ENCODE measurements around the gene PVALB.

The PVALB gene

DNA sequence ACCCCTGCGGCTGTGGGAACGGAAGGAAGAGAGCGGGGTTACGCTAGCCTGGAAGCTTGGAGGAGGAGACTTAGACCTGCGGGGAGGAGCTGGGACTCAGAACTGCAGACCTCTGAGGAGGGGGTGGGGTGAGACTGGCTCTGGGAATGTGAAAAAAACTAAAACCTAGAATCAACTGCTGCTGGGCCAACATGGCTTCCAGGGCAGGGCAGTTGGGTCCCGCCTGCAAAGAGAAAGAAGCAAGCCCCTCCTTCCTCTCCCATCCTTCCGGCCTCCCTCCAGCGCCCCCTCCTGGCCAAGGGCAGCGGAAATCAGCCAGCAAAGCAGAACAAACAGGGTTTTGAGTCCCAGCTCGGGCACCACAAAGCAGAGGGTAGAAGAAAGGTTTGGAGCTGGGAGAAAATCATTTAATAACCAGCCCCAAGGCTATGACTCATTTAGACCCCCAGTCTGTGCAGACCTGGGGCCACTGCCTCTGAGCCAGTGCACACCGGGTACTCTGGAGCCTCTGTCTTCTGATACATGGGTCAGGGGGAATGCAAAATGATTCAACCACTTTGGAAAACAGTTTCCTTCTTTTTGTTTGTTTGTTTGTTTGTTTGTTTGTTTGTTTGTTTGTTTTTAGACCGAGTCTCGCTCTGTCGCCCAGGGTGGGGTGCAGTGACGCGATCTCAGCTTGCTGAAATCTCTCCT is 36.7 kb upstream of the PVALB start (continued):
- no peak for TF ChIP-seq ZNF670 (tag by site-specific recombination; IDR thresholded peaks at IDR 0.05; ENCODE audit: low read depth)
- no peak for TF ChIP-seq KLF10 (tag by site-specific recombination; IDR thresholded peaks at IDR 0.05)
- TF ChIP-seq ZSCAN23 (tag by site-specific recombination; IDR thresholded peaks at IDR 0.05), result no peak
- no peak for TF ChIP-seq ZNF544 (tag by site-specific recombination; IDR thresholded peaks at IDR 0.05)
- no peak for TF ChIP-seq ZBTB20 (tag by site-specific recombination; IDR thresholded peaks at IDR 0.05)
- no peak for TF ChIP-seq ZNF792 (tag by site-specific recombination; IDR thresholded peaks at IDR 0.05)
- no peak for TF ChIP-seq ZNF266 (tag by site-specific recombination; IDR thresholded peaks at IDR 0.05; ENCODE audit: low read depth)
- TF ChIP-seq ZNF202 (tag by site-specific recombination; IDR thresholded peaks at IDR 0.05; ENCODE audit: borderline replicate concordance), result no peak
- TF ChIP-seq ZNF560 (tag by site-specific recombination; IDR thresholded peaks at IDR 0.05; ENCODE audit: borderline replicate concordance), result no peak
- TF ChIP-seq YY1 (tag by site-specific recombination; IDR thresholded peaks at IDR 0.05), result peak; percentile 34; the same call in 1 of the 2 replicates
- TF ChIP-seq ZBTB21 (tag by site-specific recombination; IDR thresholded peaks at IDR 0.05), result no peak
- TF ChIP-seq SP3 (tag by site-specific recombination; IDR thresholded peaks at IDR 0.05), result 0 out of 2 replicates have a peak, but pooled peaks have one; percentile 18
- TF ChIP-seq, protein P1, sequence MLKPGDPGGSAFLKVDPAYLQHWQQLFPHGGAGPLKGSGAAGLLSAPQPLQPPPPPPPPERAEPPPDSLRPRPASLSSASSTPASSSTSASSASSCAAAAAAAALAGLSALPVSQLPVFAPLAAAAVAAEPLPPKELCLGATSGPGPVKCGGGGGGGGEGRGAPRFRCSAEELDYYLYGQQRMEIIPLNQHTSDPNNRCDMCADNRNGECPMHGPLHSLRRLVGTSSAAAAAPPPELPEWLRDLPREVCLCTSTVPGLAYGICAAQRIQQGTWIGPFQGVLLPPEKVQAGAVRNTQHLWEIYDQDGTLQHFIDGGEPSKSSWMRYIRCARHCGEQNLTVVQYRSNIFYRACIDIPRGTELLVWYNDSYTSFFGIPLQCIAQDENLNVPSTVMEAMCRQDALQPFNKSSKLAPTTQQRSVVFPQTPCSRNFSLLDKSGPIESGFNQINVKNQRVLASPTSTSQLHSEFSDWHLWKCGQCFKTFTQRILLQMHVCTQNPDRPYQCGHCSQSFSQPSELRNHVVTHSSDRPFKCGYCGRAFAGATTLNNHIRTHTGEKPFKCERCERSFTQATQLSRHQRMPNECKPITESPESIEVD (tag by site-specific recombination; IDR thresholded peaks at IDR 0.05), result no peak
- TF ChIP-seq ZNF132 (tag by site-specific recombination; IDR thresholded peaks at IDR 0.05; ENCODE audit: borderline replicate concordance), result no peak
- TF ChIP-seq ZNF121 (tag by site-specific recombination; IDR thresholded peaks at IDR 0.05), result 0 out of 2 replicates have a peak, but pooled peaks have one; percentile 30
- TF ChIP-seq, protein P2, sequence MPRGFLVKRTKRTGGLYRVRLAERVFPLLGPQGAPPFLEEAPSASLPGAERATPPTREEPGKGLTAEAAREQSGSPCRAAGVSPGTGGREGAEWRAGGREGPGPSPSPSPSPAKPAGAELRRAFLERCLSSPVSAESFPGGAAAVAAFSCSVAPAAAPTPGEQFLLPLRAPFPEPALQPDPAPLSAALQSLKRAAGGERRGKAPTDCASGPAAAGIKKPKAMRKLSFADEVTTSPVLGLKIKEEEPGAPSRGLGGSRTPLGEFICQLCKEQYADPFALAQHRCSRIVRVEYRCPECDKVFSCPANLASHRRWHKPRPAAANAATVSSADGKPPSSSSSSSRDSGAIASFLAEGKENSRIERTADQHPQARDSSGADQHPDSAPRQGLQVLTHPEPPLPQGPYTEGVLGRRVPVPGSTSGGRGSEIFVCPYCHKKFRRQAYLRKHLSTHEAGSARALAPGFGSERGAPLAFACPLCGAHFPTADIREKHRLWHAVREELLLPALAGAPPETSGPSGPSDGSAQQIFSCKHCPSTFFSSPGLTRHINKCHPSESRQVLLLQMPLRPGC (tag by site-specific recombination; IDR thresholded peaks at IDR 0.05), result no peak
- no peak for TF ChIP-seq ZNF571 (tag by site-specific recombination; IDR thresholded peaks at IDR 0.05)
- TF ChIP-seq, protein P3, sequence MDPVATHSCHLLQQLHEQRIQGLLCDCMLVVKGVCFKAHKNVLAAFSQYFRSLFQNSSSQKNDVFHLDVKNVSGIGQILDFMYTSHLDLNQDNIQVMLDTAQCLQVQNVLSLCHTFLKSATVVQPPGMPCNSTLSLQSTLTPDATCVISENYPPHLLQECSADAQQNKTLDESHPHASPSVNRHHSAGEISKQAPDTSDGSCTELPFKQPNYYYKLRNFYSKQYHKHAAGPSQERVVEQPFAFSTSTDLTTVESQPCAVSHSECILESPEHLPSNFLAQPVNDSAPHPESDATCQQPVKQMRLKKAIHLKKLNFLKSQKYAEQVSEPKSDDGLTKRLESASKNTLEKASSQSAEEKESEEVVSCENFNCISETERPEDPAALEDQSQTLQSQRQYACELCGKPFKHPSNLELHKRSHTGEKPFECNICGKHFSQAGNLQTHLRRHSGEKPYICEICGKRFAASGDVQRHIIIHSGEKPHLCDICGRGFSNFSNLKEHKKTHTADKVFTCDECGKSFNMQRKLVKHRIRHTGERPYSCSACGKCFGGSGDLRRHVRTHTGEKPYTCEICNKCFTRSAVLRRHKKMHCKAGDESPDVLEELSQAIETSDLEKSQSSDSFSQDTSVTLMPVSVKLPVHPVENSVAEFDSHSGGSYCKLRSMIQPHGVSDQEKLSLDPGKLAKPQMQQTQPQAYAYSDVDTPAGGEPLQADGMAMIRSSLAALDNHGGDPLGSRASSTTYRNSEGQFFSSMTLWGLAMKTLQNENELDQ (tag by site-specific recombination; IDR thresholded peaks at IDR 0.05; ENCODE audit: low read depth), result no peak
- TF ChIP-seq, protein P4, sequence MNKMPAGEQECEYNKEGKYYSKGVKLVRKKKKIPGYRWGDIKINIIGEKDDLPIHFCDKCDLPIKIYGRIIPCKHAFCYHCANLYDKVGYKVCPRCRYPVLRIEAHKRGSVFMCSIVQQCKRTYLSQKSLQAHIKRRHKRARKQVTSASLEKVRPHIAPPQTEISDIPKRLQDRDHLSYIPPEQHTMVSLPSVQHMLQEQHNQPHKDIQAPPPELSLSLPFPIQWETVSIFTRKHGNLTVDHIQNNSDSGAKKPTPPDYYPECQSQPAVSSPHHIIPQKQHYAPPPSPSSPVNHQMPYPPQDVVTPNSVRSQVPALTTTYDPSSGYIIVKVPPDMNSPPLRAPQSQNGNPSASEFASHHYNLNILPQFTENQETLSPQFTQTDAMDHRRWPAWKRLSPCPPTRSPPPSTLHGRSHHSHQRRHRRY (tag by site-specific recombination; IDR thresholded peaks at IDR 0.05), result no peak

Data from HEK293 (cell line).